Measurements from ENCODE around the gene PTPN5.
A peak's percentile ranks its signal among the peaks of the same experiment; 100 is the strongest.

The PTPN5 gene

DNA sequence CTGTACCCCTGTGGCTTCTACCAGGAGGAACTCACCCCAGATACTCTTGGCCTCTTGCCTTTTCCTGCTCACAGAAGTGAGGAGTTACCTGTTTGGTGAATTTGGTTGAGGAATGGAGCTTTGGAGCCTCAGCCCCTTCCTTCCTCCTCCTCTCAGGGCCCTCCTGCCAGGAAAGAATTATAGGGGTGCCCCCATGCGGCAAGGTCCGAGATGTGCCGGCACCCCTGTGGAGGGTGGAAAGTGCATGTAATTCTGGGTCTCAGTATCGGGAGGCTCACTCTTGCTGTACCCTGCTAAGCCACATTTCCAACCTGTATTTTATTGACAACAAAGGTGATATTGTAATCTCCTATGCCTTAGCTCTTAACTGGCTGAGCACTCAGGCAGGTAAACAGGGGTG is 51.9 kb downstream of the PTPN5 start:
- no peak for DNase-seq (ENCODE audit: low read depth in 3 of 3)

GRCh38 chr11:18737642-18738041 is 54.0 kb downstream of the PTPN5 start:
- DNase-seq (ENCODE audit: low read depth in 3 of 3) = no peak

- no peak for DNase-seq (ENCODE audit: low read depth in 3 of 3)
These were observed 54.9 kb downstream of the PTPN5 start for GRCh38 chr11:18736590-18737148.

DNA sequence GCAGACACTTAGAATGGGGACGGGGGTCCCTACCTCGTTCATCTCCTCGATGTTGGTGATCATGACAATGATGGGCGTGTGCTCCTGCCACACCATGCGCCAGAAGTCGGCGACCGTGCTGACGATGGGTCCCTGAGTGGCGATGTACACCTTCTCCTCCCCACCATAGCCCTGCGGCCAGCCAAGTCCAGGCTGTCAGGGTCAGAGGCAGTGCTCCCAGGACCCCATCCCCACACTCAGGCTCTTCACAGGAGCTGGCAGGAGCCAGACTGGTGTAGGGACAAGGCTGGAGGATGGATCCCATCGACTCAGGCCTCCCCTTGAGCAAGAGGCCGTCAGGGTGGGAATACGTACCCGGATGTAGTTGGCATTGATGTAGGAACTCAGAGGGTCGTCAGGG is 58.4 kb downstream of the PTPN5 start:
- no peak for DNase-seq (ENCODE audit: low read depth in 3 of 3)

DNA sequence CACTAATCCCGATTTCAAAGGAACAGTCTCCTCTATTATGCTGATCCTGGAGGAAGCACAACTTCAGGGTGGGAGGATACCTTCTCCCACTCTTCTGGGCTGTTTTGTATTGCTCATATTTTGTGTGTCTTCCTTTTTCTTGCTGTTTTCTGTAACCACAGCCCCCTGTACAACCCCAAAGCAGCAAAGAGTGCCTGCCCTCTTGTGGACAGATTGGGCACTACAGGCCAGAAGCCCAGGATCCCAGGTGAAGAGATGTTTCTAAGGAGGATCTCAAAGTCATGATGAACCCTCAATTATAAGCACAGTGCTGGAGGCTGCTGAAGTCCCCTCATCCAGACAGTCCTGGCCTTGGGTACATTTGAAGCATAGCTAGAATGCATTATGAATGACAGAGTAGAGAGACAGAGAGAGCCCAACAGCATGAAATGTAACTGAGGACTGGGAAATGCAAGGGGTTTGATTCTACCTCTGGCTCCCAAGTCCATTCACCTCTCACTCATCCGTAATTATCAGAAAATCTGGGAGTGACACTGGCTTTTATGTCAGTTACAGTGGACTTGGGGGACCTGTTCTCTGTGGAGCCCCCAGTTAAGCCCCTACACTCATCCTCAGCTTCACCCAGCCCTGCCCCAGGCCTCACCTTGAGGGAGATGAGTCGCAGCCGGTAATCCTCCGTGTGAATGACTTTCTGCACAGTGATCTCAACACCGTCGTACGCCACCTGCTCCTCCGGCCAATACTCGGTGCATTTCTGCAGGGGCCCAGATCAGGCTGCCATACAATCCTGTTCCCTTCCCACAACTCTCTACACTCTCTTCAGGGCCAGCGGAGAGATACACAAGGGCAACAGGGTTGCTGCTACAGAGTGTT is 59.4 kb downstream of the PTPN5 start:
- DNase-seq (ENCODE audit: low read depth in 3 of 3) = peak; percentile 50 to 62 (median 50)

DNA sequence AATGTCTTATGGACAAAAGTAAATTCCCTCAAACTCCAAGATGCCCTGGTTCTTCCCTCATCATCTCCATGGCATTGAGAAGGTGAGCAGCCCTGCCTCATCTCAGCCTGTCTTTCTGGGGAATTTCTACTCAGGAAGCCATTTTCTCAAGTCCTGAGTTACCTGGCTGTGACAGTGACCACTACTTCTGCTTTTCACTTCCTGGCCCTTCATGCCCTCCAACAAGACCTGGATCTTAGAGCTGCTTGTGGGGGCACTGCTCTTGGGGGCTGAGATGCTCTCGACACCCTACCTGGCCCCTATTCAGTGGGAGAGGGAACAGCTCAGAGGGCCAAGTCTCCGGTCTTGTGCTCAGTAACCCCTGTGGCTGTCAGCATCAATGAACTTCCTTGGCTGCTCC is 60.2 kb downstream of the PTPN5 start:
- DNase-seq (ENCODE audit: low read depth in 3 of 3) = no peak

DNA sequence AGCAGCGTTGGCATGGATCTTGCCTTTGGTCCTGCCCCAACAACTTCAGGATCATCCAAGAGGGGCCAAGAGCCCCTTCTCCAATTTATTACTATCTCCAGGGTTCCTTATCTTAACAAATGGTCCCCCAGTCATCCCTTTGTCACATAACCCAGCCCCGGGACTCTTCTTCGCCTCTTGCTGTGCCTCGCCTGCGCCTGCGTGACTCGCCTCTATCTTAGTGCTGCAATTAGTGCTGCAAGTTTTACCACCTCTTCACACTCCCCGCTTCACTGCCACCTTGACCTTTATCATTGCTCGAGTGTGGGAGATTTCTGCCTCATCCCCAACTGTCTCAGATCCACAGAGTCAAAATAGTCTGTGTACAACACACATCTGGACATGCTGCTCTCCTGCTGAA is 61.6 kb downstream of the PTPN5 start:
- no peak for DNase-seq (ENCODE audit: low read depth in 3 of 3)

- no peak for DNase-seq (ENCODE audit: low read depth in 3 of 3)
These were observed 62.2 kb downstream of the PTPN5 start for GRCh38 chr11:18729426-18729825.

- no peak for DNase-seq (ENCODE audit: low read depth in 3 of 3)
These were observed 62.9 kb downstream of the PTPN5 start for GRCh38 chr11:18728658-18729057.

DNA sequence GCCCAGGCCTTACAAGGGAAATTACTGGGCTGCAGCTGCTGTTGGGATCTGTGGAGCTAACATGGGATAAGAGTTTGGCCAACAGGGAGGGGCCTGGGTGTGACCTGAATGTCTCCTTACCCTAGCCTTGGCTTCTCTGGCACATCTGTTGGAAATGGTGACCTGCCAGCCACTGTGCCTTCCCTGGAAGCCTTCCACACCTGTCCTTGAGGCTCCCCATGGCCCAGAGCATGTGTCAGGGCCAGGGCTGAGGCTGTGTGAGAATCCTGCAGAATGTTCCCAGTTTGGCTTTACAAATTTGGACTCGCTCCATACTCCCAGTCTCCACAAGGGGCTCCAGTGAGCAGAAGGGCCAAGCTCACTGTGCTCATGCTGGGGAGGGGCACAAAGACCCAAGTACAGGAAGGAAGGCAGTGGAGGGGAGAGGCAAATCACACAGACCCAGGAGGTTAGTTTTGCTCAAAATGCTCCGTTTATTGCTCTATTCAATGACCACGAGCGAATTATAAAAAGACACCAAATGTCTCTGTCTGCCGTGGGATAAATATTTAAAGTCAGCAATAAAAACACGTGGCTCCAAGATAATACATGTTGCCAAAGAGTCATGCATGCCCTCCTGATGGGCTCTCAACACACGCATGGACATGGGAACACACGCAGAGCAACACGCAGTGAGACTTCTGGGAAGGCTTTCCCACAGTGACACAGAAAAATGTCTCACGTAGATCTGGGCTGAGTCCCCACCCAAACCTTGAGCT is 63.9 kb downstream of the PTPN5 start:
- peak in 2 of 3 experiments; percentile 21 to 24 for DNase-seq (ENCODE audit: low read depth in 3 of 3)

DNA sequence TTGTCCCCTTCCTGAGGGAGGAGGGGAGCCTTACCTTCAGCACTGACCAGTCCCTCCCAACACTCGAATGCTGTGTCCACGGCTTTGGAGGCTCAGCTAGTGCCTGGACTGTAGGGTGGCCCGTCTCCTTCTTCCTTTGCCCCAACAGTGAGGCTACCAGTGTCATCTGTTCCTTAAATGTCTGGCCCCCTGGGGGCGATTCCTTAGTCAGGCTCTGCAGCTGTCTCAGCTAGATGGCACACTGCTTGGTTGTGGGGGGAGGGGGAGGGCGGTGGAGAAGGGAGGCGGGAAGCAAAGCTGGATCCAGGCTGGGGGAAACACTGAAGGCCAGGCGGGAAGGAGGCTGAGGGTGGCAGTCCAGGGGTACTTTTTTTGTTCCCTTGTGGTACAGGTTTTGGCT is 65.6 kb downstream of the PTPN5 start, which contains the start of gene IGSF22:
TSS of gene IGSF22 (minus strand) at position 149 of the 400 bp plus-strand sequence. CDS start 1,952 bp downstream, outside the sequence.
- DNase-seq (ENCODE audit: low read depth in 3 of 3) = no peak

GRCh38 chr11:18723991-18724390 is 67.6 kb downstream of the PTPN5 start:
- no peak for DNase-seq (ENCODE audit: low read depth in 3 of 3)

- DNase-seq (ENCODE audit: low read depth in 3 of 3) = no peak
These were observed 69.3 kb downstream of the PTPN5 start for GRCh38 chr11:18722293-18722637.

DNA sequence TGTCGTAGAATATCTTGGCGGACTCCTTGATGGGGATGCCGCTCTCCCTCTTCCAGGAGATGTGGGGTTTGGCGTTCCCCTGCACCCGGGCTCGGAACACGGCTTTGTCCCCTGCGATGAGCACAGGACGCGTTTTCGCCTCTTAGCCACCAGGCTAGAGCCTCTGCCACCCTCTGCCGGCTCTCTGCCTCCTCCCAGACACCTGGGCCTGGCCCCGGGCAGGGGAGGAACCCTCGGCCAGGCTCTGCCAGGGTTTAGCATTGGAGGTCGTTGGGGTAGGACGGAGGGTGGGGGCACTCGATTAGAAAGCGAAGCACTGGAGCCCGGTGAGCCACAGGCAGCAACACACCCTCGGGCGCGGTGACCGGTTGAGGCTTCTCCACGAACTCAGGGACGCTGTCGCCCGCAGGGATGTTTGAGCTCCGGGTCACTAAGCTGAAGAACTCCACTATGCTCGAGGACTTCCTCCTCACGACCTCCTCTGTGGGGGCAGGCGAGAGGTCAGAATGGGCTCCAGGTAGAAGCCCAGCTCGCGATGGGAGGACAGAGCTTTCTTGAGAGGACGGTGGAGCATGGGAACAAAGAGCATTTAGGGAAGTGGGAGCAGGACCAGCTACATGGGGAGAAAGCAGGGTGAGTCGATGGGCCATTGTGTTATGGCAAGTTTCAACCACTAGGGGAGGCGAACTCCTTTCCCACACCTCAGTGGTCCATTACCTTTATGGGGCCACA is 69.9 kb downstream of the PTPN5 start:
- DNase-seq (ENCODE audit: low read depth in 3 of 3) = peak in 1 of 3 experiments; percentile 21

GRCh38 chr11:18720808-18721560 is 70.6 kb downstream of the PTPN5 start:
- DNase-seq (ENCODE audit: low read depth in 3 of 3) = peak; percentile 64 to 76 (median 73)

DNA sequence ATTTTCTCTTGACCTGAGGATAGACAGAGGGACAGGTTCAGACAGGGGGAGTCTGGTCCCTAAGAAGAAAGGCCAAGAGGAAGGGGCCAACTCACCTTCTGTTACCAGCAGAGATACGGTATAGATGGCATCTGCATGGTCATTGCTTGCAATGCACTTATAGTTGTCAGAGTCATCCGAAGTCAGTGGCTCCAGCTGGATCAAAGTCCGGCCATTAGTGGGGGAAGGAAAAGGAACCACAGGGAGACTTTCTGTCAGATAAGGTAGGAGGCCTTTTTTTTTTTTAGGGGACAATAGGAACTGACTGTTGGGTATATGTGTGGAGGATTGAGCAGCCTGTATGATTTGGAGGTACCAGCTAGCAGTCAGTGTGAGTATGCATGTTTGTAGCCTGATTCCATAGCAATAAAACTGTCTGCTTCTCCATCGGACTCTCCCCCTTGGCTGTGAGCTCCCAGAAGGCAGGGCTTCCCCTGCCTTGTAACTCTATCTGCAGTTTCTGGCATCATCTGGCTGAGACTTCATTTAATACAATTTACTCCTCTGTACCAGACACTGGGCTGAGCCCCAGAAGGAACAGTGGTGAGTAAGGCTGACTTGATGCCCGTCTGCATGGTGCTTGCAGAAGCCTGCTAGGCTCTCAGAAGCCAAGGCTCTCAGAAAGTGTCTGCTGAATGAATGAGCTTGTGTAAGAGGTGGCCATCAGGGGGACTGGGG is 71.3 kb downstream of the PTPN5 start:
- DNase-seq (ENCODE audit: low read depth in 3 of 3) = no peak

- DNase-seq (ENCODE audit: low read depth in 3 of 3) = no peak
These were observed 76.1 kb downstream of the PTPN5 start for GRCh38 chr11:18715476-18715875.

GRCh38 chr11:18714443-18714780 is 77.2 kb downstream of the PTPN5 start:
- no peak for DNase-seq (ENCODE audit: low read depth in 3 of 3)

DNA sequence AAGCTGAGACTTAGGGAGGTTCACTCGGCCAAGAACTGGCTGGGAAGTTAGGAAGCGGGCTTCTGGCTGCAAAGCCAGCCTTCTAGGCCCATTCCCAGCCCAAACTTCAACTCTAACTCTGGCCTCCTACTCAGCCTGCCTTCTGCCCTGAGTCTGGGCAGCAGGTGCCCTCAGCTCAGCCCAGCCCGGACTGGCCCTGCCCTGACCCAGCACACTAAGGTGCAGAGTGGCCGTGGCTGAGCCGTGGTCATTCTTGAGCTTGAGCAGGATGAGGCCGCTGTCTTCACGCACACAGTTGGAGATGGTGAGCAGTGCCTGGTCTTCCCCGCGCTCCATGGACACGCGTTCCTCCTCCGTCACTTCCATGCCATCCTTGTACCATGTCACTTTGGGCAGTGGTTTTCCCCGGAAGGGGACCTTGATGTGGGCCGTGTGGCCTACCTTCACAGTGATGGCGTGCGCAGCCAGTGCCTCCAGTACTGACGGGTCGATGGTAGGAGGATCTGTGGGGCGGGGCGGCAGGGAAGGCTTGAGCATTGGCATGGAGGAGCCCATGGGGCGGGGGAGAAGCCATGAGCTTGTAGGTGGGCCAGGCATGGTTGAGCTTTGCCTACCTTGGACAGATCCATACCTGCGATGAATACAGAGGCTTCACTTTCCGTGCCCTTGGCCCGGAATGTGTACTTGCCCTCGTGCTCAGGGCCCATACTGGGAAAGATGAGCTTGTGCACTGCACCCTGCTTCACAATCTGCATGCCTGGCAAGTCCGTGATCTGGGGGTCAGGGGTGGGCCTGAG is 77.8 kb downstream of the PTPN5 start:
- no peak for DNase-seq (ENCODE audit: low read depth in 3 of 3)

DNA sequence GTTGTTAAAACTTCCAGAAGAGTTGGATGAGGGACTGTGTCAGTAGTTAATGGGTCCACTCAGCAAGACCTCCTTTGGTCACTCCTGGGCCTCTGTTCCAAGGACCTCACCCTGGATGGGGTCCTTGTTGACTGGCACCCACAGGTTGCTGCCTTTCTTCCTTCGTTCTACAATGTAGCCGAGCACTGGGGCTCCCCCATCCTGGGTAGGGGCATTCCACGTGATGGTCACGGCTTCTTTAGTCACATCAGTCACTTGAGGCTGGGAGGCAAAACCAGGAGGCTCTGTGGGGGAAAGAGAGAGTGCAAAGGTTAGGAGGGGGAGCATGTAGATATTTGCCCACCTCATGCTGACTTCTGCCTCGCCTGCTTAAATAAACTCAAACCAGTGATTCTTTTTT is 81.1 kb downstream of the PTPN5 start:
- DNase-seq (ENCODE audit: low read depth in 3 of 3) = no peak
